SK-N-SH treated with all-trans-retinoic acid at 6 μM for 48 hours (cell line): Measurements from ENCODE around the gene RUSF1.

Experiments
- BACH2 ChIP-seq: fragments of 250-450 bp; sonication (Bioruptor Pico); IDR thresholded peaks from 2 replicates; pipeline ENCODE4 v1.9.0; 2021; ENCODE audit warnings: mild to moderate bottlenecking, borderline replicate concordance
- CSDC2 ChIP-seq: fragments of 250-450 bp; sonication (Bioruptor Pico); IDR thresholded peaks from 2 replicates; pipeline ENCODE4 v1.5.0; 2020; ENCODE audit warnings: mild to moderate bottlenecking, moderate library complexity
- PPARA ChIP-seq: fragments of 250-450 bp; sonication (Bioruptor Pico); IDR thresholded peaks from 2 replicates; pipeline ENCODE4 v1.5.0; 2020; ENCODE audit warnings: mild to moderate bottlenecking, borderline replicate concordance
- SNAI2 ChIP-seq: fragments of 250-450 bp; sonication (Bioruptor Pico); IDR thresholded peaks from 2 replicates; pipeline ENCODE4 v1.5.0; 2020; ENCODE audit warnings: mild to moderate bottlenecking, moderate library complexity
- TOX ChIP-seq: fragments of 250-450 bp; sonication (Bioruptor Pico); IDR thresholded peaks from 2 replicates; pipeline ENCODE4 v1.8.0; 2021; ENCODE audit warnings: mild to moderate bottlenecking, moderate library complexity, borderline replicate concordance

DNA sequence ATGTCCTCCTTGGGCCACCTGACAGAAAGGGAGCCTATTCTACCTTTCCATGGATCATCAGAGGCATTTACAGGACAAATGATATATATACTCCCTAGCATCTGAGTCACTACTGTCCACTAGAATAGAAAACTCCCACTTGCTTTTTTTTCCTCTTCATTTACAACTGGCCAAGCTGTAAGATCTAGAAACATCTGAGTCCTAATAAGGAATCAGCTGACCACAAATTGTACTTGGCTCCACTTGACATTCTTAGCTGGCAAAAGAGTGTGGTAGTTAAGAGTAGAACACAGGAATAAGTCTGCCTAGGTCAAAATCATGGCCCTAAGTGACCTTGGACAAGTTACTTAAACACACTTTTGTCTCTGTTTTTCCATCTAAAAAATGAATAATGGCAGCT is 5.2 kb downstream of the RUSF1 start:
- TF ChIP-seq BACH2 (CRISPR knock-in tag) (no peak), PPARA (no peak), SNAI2 (CRISPR knock-in tag) (no peak), CSDC2 (CRISPR knock-in tag) (no peak), TOX (CRISPR knock-in tag) (no peak)
